CD4-positive, alpha-beta T cell treated with Interferon gamma for 1 hour (primary cell): ENCODE data around the gene AMZ1.

Source experiments
- DNase-seq: peaks from one replicate; pipeline ENCODE4 v3.0.0-alpha.2; 2020

AMZ1 gene

GRCh38 chr7:2651847-2652735 is 35.9 kb upstream of the AMZ1 start:
- no peak for DNase-seq

GRCh38 chr7:2652736-2653060 is 35.3 kb upstream of the AMZ1 start:
- no peak for DNase-seq

DNA sequence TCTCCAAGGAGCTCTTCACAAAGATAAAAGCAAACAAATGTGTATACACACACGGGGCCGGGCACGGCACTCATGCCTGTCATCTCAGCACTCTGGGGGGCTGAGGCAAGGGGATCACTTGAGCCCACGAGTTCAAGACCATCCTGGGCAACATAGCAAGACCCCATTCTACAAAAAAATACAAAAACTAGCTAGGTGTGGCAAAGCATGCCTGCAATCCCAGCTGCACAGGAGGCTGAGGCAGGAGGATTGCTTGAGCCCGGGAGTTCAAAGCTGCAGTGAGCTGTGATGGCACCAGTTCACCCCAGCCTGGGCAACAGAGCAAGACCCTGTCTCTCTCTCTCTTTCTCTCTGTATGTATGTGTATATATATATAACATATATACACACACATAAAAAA is 33.9 kb upstream of the AMZ1 start:
- no peak for DNase-seq

- DNase-seq, result no peak
These were observed 32.0 kb upstream of the AMZ1 start for GRCh38 chr7:2655870-2656614.

- DNase-seq, result no peak
These were observed 30.8 kb upstream of the AMZ1 start for GRCh38 chr7:2657208-2657607.

- DNase-seq, result no peak
These were observed 29.9 kb upstream of the AMZ1 start for GRCh38 chr7:2657920-2658671.

DNA sequence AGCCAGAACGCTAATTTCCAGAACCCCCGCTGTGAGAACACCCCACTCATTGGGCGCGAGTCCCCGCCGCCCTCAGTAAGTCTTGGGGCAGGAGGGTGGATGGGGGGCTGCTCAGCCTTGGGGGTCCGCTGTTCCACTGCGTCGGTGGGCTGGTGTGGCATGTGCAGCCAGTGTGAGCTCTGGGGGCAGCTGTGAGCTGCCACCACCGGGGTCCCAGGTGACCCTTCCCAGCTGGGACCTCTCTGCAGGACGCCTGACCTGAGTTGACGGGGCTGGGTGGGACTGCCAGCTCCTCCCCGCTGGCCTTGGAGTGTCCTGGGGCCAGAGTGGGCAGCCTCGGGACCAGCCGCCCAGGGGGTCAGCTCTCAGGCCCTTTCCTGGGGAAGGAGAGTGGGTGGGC is 29.1 kb upstream of the AMZ1 start:
- no peak for DNase-seq

- no peak for DNase-seq
These were observed 28.2 kb upstream of the AMZ1 start for GRCh38 chr7:2659556-2660358.

- no peak for DNase-seq
These were observed 27.5 kb upstream of the AMZ1 start for GRCh38 chr7:2660359-2661095.

GRCh38 chr7:2661096-2661449 is 26.9 kb upstream of the AMZ1 start:
- DNase-seq, result no peak

- DNase-seq, result no peak
These were observed 26.3 kb upstream of the AMZ1 start for GRCh38 chr7:2661602-2662272.

DNA sequence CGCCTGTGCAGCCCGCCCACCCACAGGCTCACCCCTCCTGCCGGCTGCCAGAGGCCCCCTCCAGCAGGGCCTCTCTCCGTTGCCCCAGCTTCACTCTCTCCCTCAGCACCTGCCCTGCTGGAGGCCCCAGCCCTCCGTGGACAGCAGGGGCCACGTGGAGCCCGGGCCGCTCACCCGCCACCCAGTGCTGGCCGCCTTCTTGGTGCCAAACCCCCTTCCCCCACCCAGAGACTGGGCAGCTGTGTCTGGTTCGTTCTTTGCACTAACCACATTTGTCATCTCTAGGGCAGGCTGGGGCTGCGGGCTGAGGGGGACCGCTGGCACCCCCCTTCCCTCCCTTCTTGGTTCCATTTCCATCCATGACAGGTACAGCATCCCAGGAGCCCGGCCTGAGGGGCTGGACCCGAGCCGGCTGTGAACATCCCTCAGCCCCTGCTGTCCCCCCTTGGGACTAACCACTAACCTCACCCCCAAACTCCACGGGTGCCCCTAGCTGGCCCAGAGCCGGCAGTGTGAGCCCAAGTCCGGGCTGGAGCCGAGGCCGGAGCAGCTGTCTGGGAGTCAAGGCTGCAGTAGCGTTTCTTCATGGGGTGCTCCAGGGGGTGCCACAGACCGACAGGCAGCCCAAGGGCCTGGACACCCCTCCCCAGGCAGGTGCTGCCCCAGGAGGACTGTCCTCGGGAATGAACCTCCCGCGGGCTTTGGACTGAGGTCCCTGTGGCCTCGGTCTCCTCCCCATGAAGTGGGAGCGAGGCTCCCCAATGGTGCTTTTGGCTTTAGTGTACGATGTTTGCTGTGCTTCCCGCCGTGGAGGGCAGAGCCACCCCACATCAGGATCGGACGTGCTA is 25.5 kb upstream of the AMZ1 start:
- no peak for DNase-seq

DNA sequence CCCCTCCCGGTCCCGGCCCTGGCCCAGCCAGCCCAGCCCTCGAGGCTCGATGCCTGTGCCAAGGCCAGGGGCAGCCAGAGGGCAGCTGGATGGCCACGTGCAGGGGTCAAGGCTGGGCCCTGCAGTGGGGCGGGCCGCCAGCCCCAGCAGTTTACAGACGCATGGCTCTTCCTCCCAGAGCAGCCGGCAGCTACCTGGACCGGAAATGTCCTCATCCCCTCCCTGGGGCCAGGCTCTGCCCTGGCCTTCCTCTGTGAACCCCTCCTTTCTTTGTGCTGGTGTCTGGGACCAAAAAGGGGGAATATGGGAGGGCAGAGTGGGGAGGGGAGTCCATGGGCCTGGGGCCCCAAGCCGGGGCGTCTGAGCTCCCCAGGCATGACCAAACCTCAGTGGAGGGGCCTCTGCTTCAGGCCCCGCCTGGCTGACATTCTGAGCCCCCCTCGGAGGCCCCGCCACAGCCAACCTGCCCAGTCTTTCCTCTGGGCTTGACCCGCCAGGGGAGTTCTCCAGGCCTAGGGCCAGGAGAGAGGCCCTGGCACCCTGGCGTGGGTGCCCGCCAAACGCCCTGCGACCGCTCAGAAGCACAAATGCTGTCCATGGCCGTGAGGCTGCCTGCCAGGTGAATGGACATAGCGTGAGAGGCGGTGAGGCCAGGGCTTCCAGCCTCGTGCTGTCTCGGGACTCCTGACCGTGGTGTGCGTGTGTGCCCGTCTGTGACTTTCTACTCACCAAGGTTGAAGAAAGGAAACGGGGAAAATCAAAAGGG is 24.7 kb upstream of the AMZ1 start:
- no peak for DNase-seq

DNA sequence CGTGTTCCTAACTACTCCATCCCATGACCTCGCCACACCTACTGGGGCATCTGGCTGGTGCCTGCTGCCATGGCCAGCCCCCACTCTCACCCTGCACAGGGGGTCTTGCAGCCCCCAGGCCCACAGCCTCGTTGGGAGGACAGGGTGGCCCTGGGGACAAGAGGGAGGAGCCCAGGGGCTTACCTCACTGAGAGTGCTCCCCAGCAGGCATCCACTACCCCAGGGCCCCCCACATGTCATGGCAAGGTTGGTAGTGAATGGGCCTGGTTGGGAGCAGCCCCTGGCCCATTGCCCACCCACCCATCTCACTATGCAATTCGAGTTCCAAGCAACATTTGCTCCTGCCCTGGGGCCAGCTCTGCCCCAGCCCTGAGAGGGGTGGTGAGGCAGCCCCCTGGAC is 24.0 kb upstream of the AMZ1 start:
- DNase-seq, result no peak

GRCh38 chr7:2665359-2665791 is 22.6 kb upstream of the AMZ1 start:
- DNase-seq, result no peak

DNA sequence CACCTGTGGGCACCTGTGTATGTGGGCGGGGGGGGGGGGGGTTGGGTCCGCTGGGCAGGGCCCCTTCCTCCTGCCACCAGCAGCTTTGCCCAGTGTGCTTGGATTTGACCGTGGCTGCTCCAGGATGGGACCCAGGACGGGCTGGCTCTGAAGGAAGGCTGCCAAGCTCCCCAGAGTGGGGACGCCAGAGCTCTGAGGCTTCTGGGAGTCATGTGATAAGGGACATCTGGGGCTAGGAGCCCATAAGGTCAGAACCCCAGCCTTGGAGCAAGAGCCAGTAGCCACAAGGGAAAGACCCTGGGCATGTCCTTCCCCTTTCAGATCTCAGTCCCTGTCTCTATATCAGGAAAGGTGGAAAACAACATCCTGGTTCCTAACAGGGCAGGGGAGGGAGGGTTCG is 21.8 kb upstream of the AMZ1 start:
- DNase-seq, result no peak

- no peak for DNase-seq
These were observed 21.3 kb upstream of the AMZ1 start for GRCh38 chr7:2666588-2667250.

DNA sequence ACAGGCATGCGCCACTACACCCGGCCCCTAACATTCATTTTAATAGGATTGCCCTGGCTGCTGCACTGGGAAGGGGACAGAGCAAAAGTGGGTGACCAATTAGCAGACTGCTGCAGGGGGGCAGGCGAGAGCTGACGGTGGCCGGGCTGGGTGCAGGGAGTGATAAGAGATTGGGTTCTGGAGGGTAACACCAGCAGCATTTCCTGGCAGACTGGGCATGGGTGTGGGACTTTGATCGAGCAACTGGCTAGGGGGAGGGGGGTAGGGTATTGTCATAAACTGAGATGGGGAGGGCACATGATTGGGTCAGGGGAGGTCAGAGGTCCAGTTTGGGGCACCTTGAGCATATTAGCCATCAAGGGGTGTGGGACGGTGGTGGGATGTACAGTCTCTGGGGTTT is 20.2 kb upstream of the AMZ1 start:
- no peak for DNase-seq

GRCh38 chr7:2668401-2668800 is 19.6 kb upstream of the AMZ1 start:
- DNase-seq, result no peak
